GM11168 (cell line): ENCODE measurements around the gene BIRC5.

ENCODE experiments used
- in situ Hi-C: fragments of 300-500 bp; cut with MboI; formaldehyde crosslinking; loops from one replicate; pipeline ENCODE4 v1.12.0; 2022; ENCODE audit warnings: low sequenced_read_pairs; ENCODE audit not compliant: unreplicated experiment

BIRC5 gene

DNA sequence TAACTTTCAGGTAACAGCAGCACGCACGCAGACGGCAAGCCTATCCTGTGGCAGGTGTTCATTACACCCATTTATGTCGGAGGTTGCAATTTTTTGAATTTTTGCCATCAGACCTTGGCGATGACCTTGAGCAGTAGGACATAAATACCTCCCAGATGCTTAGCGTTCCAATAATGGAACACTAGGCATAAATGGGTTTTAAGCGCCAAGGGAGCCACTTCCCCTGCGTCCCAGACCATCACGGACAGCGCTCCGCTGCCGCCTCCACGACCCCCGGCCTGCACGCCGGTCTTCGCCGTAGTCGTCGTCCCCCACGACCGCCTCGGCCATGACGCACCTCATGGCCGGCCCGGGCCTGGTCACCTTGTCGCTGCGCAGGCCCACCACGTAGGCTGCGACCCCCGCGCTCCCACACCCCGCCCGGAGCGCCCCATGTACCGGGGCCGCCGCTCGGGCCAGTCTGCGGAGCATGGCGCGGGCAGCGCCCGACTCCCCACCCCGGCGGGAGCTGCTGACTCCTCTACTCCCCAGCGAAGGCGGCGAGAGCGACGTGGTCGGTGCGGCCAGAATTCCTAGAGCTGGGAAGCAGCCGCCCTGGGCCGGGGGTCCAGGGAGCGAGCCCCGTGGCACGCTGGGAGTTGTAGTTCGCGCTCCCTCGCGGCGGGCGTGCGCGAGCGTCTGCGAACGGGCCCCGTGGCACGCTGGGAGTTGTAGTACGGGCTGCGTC lies 40.1 kb downstream of the BIRC5 start:
- in situ Hi-C loops = no loop called here

DNA sequence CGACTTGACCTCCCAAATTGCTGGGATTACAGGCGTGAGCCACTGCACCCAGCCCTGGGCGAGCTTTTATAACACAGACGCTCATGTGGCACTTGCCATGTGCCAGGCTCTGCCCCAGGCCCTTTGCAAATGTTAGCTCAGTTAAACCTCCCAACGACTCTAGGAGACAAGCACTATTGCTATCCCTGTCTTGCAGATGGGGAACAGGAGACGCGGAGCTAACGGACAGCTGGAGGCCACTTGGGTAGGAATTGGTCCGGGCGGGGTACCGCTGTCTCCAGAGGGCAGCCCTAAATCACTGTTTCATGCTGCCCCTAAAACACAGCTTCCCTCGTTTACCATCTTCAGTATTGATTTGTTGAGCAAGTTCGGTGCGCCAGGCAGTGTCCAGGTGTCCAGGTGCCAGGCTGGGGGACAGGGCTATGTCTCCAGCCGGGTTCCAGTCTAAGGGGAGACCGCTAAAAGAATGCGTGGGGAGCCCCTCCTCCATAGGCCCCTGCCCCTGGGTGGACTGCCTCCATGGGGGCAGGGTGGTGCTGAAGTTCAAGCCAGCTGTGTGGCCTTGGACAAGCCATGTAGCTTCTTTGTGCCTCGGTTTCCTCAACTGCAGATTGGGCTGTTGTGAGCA lies 41.1 kb downstream of the BIRC5 start:
- in situ Hi-C loops = no loop called here

DNA sequence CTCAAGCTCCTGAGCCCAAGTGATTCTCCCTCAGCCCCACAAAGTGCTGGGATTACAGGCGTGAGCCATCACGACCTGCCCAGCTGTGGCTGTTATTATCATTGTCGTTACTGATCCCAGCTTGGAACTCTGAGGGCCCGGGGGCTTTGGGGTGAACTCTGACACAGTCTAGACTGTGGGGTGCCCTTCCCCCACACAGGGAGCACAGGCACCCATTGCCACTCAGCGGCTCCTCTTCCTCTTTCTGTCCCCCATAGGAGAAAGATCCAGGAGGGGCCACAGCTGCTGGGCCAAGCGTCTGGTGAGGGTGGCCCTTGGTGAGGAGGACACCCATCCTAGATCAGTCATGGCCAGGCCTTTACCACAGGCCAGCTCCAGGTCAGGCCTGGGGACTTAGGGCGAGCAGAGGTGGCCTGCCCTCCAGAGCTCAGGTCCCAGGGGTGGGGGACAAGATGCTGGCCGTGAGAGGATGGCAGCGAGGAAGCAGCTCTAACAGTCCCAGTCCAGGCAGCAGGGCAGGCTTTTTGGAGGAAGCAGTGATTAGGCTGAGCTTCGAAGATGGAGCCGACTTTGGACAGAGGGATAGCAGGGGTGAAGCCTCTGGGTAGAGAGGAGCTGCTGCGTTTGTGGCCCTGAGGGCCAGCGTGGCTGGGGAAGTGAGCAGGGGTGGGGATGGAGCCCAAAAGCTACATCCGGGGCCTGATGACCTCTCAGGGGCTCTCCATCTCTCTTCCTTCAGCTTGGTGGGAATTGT lies 42.1 kb downstream of the BIRC5 start:
- in situ Hi-C loops = no loop called here

DNA sequence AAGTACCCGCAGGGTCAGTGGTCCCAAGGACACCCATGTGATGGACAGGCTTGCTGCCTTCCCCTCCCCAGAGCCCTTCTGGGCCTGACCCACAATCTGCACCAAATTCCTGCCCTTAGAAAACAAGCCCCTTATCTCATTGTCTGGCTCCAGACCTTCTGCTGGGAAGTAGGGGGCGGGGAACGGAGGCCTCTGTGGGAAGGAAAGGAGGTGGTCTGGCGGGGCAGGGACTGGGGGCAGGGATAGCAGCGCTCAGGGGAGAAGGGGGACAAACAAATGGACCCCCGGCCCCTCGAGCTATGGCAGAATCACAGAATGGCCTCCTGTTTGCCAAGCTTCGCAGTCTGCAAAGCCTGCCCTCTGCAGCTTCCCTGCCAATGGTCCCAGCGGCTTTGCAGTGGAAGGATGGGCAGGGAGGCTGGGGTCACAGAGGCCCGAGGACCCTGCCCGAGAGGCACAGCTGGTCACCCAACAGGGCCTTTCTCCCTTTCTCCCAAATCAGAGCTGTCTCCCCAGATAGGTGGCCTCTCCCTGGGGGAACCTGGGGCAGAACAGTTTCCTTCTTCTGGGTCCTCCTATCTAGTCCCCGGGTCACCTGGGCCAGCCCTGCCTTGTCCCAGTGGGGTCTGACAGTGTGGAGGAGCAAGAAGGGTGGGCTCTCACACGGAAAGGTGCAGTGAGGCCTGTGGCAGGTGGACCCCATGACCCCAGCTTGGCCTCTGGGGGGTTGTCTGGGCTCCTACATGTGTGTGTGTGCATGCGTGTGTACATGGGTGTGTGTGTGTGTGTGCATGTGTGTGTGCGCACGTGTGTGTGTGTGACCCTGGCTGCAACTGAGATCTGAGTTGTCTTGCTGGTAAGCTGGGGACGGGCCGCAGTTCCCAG lies 42.9 kb downstream of the BIRC5 start:
- in situ Hi-C loops = no loop called here

DNA sequence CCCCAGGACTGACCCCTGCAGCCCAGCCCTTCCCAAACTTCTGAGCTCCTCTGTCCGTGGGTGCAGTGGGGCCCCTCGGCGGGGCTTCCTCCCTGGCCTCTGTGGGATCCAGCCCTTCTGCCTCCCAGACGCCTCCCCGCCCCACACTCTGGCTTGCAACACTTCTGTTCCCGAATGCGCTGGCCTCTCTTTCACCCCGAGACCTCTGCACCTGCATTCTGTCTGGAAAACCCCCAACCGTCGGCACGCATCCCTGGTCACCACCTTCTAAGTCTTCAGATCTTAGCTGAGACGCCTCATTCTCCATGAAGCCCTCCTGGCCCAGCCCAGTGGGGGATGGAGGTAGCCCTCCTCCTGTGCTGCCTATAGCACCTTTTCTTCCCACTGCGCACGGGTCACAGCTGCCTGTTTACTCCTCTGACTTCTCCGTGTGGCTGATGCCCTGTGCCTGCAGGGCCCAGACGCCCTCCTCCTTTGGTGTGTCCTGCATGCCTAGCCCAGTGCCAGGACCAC lies 43.8 kb downstream of the BIRC5 start:
- in situ Hi-C loops = no loop called here

DNA sequence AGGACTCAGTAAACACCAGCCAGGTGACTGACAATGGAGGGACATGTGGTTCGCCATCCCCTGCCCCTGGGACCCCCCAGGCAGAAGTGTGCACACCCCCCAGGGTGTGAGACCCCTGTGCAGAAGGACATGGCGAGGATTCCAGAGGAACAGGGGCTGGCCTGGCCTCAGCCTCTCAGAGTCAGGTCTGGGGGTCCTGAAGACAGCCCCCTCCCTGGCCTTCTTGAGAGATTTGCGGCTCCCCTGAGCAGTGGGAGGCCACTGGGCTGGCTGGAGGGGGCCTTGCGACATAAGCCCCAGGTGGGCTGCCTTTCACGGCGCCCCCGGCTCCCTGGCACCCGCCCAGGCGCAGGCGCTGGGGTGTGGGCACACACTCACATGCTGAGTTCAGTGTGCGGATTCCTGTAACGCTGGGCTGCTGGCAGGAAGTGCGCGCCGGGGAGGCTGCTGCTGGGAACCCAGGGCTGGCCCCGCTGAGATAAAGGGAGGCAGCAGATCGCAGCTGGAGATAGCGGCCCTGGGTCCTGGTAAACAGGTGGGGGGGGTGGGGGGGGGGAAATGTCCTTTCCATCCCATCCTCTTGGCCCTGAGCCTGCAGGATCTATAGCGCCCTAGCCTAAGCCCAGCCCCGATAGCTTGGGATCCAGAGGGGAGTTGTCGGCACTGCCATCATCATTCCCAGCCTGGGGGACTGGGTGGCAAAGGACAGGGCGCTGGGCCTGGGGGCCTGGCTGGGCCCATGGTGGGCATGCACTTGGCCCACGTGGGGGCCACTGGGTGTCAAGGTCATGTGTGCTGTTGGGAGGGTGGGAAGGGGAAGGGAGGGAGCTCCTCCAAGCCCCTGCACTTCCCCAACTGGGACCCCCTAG lies 44.5 kb downstream of the BIRC5 start:
- in situ Hi-C loops = no loop called here

DNA sequence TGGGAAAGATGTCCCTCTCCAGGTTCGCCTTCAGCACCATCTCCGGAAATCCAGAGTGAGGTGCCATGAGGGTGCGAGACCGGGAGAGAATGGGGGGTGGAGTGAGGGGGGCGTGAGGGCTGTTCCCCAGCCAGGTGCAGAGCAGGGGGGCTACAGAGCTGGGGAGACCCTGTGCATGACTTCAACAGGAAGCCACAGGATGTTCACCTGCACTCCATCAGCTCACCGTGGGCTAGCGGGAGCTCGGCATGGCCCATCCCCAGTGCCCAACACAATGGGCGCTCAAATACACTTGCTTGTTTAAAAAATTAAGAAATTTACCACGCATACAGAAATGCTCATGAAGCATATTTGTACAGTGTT lies 45.1 kb downstream of the BIRC5 start:
- in situ Hi-C loops = no loop called here

GRCh38 chr17:78263063-78263735 lies 49.1 kb downstream of the BIRC5 start:
- in situ Hi-C loops = no loop called here

GRCh38 chr17:78263736-78264340 lies 49.8 kb downstream of the BIRC5 start:
- in situ Hi-C loops = no loop called here

DNA sequence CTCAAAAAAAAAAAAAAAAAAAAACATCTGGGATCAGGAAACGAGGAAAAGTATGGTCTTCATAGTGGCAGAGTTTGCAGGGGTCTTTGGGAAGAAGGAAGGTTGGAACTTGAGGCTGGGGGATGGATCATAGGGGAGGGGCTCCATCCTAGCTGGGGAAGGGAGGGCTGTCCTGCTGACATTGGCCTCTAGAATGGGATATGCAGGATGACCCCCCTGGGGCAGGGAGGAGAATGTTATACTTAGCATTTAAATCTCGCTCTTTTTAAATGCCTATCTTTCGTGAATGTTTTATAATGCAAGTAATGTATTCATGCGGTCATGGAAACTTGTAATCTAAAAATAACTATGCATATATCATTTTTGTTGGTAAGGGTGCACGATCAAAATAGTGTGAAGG lies 50.5 kb downstream of the BIRC5 start:
- in situ Hi-C loops = no loop called here

DNA sequence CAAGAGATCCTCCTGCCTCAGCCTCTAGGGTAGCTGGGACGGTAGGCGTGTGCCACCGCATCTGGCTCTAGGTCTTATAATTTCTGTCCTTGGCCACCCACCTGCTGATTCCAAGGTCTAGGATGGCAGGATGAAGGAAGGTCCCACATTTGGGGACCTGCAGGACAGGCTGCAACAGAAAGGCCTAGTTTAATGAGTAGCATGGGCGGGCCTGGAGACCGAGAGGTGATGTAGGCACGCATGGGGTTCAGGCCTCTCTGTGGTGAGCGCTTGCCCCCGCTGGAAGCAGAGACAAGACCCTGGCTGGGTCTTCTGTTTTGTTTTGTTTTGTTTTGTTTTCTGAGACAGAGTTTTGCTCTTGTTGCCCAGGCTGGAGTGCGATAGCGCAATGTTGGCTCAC lies 51.1 kb downstream of the BIRC5 start:
- in situ Hi-C loops = no loop called here

DNA sequence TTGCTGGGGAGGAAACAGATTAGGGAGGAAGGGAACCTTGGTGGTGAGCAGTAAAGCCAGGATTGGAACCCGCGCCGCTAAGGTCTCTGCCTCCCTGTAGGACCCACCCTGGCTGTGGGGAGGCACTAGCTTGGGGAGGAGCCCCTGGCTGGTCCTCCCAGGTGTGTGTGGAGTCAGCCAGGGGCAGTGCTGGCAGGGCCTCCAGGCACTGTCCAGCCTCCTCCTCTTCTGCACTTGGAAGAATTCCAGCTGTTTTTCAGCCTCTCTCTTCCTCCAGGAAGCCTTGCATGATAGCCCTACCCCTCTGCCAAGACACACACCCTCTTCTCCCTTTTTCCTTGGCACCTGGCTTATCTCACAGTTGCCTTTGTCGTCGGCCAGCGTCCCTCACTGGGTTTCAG lies 52.2 kb downstream of the BIRC5 start:
- in situ Hi-C loops = no loop called here

DNA sequence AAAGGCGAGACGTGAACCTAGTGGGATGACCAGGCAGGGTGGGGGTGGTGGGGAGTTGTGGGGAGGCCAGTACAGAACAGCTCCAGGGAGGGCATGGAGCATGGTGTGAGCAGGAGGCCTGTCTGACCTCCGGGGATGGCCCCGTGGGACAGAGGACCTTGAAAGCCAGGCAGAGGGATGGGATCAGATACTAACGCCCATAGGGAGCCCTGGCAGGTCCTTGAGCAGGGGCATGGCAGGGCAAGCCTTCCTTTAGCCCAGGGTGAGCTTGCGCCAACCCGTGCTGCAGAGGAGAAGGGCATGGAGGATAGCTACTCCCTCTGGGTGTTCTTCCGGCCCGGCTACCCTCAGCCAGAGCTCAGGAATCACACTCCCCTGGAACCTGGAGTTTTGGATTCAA lies 52.7 kb downstream of the BIRC5 start:
- in situ Hi-C loops = no loop called here

- in situ Hi-C loops = no loop called here
Observed at GRCh38 chr17:78267253-78268073, 53.4 kb downstream of the BIRC5 start.

GRCh38 chr17:78268191-78268874 lies 54.3 kb downstream of the BIRC5 start:
- in situ Hi-C loops = no loop called here

GRCh38 chr17:78268951-78269905 lies 55.2 kb downstream of the BIRC5 start:
- in situ Hi-C loops = no loop called here
